Thyroid gland (tissue), 4 donors: ENCODE measurements around the gene MYO18A. TPM values are rescaled to one million over a fixed set of nuclear protein-coding genes. Genes with fewer than 3 reads are reported as not detected.

Source experiments
- DNase-seq, 2 donors: peaks; one replicate each; pipeline ENCODE4 v3.0.0-alpha.2; 2019
- H3K27ac ChIP-seq, 3 donors: fragments of 200-600 bp; sonication (generic); 1 replicate in 2 of 3; 2 replicates in 1 of 3; pipeline ENCODE4 v1.5.1; 2016 to 2019; ENCODE audit warnings: mild to moderate bottlenecking in 1 of 3, moderate library complexity in 1 of 3
- H3K27me3 ChIP-seq: fragments of 200-600 bp; sonication (generic); one replicate; pipeline ENCODE4 v1.5.1; 2019
- H3K36me3 ChIP-seq, 2 donors: fragments of 200-600 bp; sonication (generic); one replicate each; pipeline ENCODE4 v1.5.1; 2016 to 2019
- H3K4me1 ChIP-seq, 2 donors: fragments of 200-600 bp; sonication (generic); one replicate each; pipeline ENCODE4 v1.5.1; 2017 to 2019
- H3K4me3 ChIP-seq, 3 donors: fragments of 200-600 bp; sonication (generic); replicated peaks in 1 of 3; 1 replicate in 2 of 3; 2 replicates in 1 of 3; pipeline ENCODE4 v1.5.1; 2016; ENCODE audit warnings: mild to moderate bottlenecking in 1 of 3
- H3K9me3 ChIP-seq: fragments of 200-600 bp; sonication (generic); one replicate; pipeline ENCODE4 v1.5.1; 2017
- CTCF ChIP-seq, 6 experiments: fragments of 200-600 bp in 3 of 6; fragments of 450-650 bp in 3 of 6; sonication (generic) in 3 of 6; IDR thresholded peaks; one replicate each; pipeline ENCODE4 v1.5.1; 2016 to 2019; ENCODE audit warnings: antibody characterized with exemption in 6 of 6, mild to moderate bottlenecking in 2 of 6, inconsistent platforms in 1 of 6, moderate library complexity in 1 of 6
- POLR2A ChIP-seq, 2 donors: fragments of 450-650 bp; IDR thresholded peaks; one replicate each; pipeline ENCODE4 v1.6.1; 2017; ENCODE audit warnings: antibody characterized with exemption in 2 of 2, mild to moderate bottlenecking in 2 of 2, moderate library complexity in 1 of 2
- WGBS, 2 donors: methylation state at CpG; one replicate each; pipeline ENCODE4 v1.1.5; 2017; 5-methylcytosine and 5-hydroxymethylcytosine counted together
- intact Hi-C: fragments of 100-400 bp; cut with DNase I; formaldehyde crosslinking; loops from one replicate; pipeline ENCODE4 v1.15.1; 2023
- total RNA-seq, 4 donors: library from RNA; depleted of rRNA; stranded (reverse); fragments of >200 nt; gene quantifications; one replicate each; pipeline ENCODE4 v1.2.3, GENCODE V29; 2016

The MYO18A gene
- total RNA-seq, 4 donors from 2014 or later, result 32.1 to 49.8 (median 40.6) TPM

GRCh38 chr17:29158096-29158487 is 22.1 kb downstream of the MYO18A start:
- WGBS, 2 donors, result 88 to 93% methylated on average over 10 to 11 of the region's 11 CpGs
- peak overlapping the region in 2 of 3 donors; percentile 65 to 76 for H3K27ac ChIP-seq
- TF ChIP-seq POLR2A (IDR thresholded peaks at IDR 0.05), result no peak
- no peak for TF ChIP-seq CTCF (IDR thresholded peaks at IDR 0.05)
- no peaks in the 10 kb centered on the region for H3K27me3 ChIP-seq
- DNase-seq, result no peak
- no peaks in the 10 kb centered on the region for H3K36me3 ChIP-seq
- intact Hi-C loops, result no loop called here
- peaks cover 41 to 69% of the 10 kb centered on the region in 2 donors for H3K4me1 ChIP-seq
- H3K9me3 ChIP-seq, result no peaks in the 10 kb centered on the region
- H3K4me3 ChIP-seq, result no peak overlapping the region

DNA sequence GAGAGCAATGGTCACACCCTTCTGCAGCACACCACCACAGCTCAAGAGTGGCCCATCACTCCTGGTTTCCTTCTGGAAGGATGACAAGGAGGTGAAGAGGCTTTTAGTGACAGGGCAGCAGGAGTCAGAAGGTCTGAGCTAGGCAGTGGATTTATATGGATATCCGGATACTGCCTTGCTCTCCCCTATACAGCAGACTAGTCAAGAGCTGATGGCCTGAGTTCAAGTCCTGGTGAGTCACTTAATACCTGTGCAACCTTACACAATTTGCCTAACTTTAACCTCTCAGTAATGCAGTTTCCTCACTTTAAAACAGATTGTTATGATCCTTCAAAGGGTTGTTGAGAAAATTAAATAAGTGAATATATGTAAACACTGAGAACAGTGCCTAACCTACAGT is 22.9 kb downstream of the MYO18A start:
- Histone ChIP-seq H3K9me3 (no peaks in the 10 kb centered on the region), H3K27ac (peak overlapping the region in 1 of 3 donors; percentile 73), H3K4me1 (peaks cover 41 to 66% of the 10 kb centered on the region in 2 donors), H3K36me3 (no peaks in the 10 kb centered on the region), H3K4me3 (no peak overlapping the region), H3K27me3 (no peaks in the 10 kb centered on the region)
- no peak for TF ChIP-seq POLR2A (IDR thresholded peaks at IDR 0.05)
- 90 to 100% methylated on average over 1 of the region's 1 CpG for WGBS, 2 donors
- intact Hi-C loops, result no loop called here
- DNase-seq, result no peak

DNA sequence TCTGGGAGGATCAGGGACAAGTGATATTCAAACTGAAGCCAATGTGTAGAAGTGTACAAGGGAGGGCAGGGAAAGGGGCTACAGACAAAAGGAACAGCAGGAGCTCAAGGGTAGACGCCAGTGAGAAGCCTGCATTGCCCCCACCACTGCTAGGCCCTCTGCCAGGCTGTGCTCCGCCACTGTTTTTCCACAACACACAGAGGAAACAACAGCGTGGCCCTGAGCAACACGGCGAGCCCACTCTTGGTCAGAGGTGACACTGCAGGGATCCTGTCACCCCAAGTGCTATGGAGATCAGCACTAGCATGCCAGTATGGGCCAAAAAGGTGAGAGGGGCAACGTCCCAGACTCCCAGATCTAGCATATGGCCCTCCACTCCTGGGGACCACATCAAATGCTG is 23.4 kb downstream of the MYO18A start:
- H3K4me3 ChIP-seq, result no peak overlapping the region
- H3K9me3 ChIP-seq, result no peaks in the 10 kb centered on the region
- intact Hi-C loops, result no loop called here
- no peaks in the 10 kb centered on the region for H3K36me3 ChIP-seq
- H3K27ac ChIP-seq, result peak overlapping the region in 2 of 3 donors; percentile 72 to 73
- H3K27me3 ChIP-seq, result no peaks in the 10 kb centered on the region
- H3K4me1 ChIP-seq, result peaks cover 41 to 72% of the 10 kb centered on the region in 2 donors
- no peak for DNase-seq
- no peak for TF ChIP-seq POLR2A (IDR thresholded peaks at IDR 0.05)
- TF ChIP-seq CTCF (IDR thresholded peaks at IDR 0.05), result no peak
- 74 to 92% methylated on average over 6 of the region's 6 CpGs for WGBS, 2 donors

GRCh38 chr17:29155966-29156338 is 24.2 kb downstream of the MYO18A start:
- no peak for DNase-seq
- WGBS, 2 donors, result 58 to 76% methylated on average over 2 to 3 of the region's 3 CpGs
- Histone ChIP-seq H3K4me1 (peaks cover 41 to 76% of the 10 kb centered on the region in 2 donors), H3K27me3 (no peaks in the 10 kb centered on the region), H3K36me3 (no peaks in the 10 kb centered on the region), H3K4me3 (no peak overlapping the region), H3K9me3 (no peaks in the 10 kb centered on the region), H3K27ac (peak overlapping the region; percentile 17 to 73 (median 72))
- TF ChIP-seq CTCF (IDR thresholded peaks at IDR 0.05) (no peak), POLR2A (IDR thresholded peaks at IDR 0.05) (no peak)
- intact Hi-C loops, result no loop called here

DNA sequence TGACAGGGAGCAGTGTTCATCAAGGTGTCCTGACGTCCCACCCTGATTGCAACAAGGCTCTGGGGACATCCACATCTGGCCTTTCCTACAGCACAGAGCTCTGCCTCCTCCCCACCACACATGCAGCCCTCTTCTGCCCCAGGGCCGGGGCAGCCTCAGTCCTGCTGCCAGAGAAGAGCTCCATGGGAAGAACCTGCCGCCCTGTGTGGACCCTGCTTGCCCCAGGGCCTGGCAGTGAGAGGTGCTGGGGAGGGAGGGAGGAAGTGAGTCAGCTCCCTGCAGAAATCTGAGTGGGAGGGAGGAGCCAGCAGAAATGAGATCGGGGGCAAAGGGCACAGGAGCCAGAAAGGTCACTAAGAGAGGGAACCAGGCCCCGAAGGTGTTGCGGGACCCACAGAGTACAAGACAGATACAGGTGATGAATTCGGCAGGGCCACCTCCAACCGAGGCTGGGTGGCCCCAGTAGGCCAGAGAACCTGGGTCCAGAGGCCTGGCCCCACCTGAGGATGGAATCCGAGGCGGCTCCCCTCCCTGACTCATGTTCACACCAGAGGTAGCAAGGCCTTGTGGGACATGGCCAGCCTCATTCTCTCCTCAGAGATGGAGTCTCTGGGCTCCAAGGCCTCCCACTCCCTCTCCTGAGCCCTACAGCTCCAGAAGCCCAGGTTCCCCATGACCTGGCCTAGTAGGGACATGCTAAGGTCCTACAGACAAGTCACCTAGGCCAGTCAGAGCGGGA is 24.8 kb downstream of the MYO18A start:
- Histone ChIP-seq H3K36me3 (no peaks in the 10 kb centered on the region), H3K27ac (peak overlapping the region; percentile 17 to 73 (median 72)), H3K27me3 (no peaks in the 10 kb centered on the region), H3K9me3 (no peaks in the 10 kb centered on the region), H3K4me1 (peaks cover 38 to 73% of the 10 kb centered on the region in 2 donors), H3K4me3 (no peak overlapping the region)
- 74% methylated on average over 10 to 11 of the region's 11 CpGs for WGBS, 2 donors
- DNase-seq, result no peak
- no peak for TF ChIP-seq POLR2A (IDR thresholded peaks at IDR 0.05)
- TF ChIP-seq CTCF (IDR thresholded peaks at IDR 0.05), result no peak
- intact Hi-C loops, result no loop called here
